RWPE2 (cell line): Measurements from ENCODE around the gene ZFR2.
"Not testable (repeated sequence)": the region's sequence is repeated elsewhere in the genome, so short reads cannot be mapped to it uniquely, and the experiment has no call there.

Experiments
- ATAC-seq: fragments of 200-7000 bp; cut with Tn5 transposase; 3 replicates; pipeline ENCODE4 v1.9.1; 2021; ENCODE audit warnings: low read depth
- DNase-seq: peaks from one replicate; pipeline ENCODE4 v3.0.0-alpha.2; 2020; ENCODE audit warnings: low spot score
- H3K27ac ChIP-seq: fragments of 450-650 bp; 2 replicates; pipeline ENCODE4 v1.5.1; 2017; ENCODE audit warnings: mild to moderate bottlenecking; ENCODE audit not compliant: poor library complexity, severe bottlenecking
- H3K27me3 ChIP-seq: fragments of 250-450 bp; sonication (Bioruptor Pico); 2 replicates; pipeline ENCODE4 v1.5.1; 2021; ENCODE audit warnings: mild to moderate bottlenecking, moderate library complexity; ENCODE audit not compliant: insufficient read depth, poor library complexity, severe bottlenecking
- H3K36me3 ChIP-seq: fragments of 250-450 bp; sonication (Bioruptor Pico); 2 replicates; pipeline ENCODE4 v1.5.1; 2020; ENCODE audit warnings: low read depth, mild to moderate bottlenecking, moderate library complexity
- H3K4me1 ChIP-seq: fragments of 250-450 bp; sonication (Bioruptor Pico); 2 replicates; pipeline ENCODE4 v1.5.1; 2021; ENCODE audit warnings: mild to moderate bottlenecking, moderate library complexity; ENCODE audit not compliant: insufficient read depth, poor library complexity, severe bottlenecking
- H3K4me3 ChIP-seq: fragments of 250-450 bp; sonication (Bioruptor Pico); 2 replicates; pipeline ENCODE4 v1.5.1; 2021; ENCODE audit warnings: mild to moderate bottlenecking, moderate library complexity; ENCODE audit not compliant: severe bottlenecking
- H3K9me3 ChIP-seq: fragments of 250-450 bp; sonication (Bioruptor Pico); 2 replicates; pipeline ENCODE4 v1.5.1; 2021; ENCODE audit warnings: mild to moderate bottlenecking, moderate library complexity; ENCODE audit not compliant: severe bottlenecking
- TF ChIP-seq, protein P1 (sequence below): fragments of 450-650 bp; IDR thresholded peaks from one replicate; pipeline ENCODE4 v1.5.1; 2017; ENCODE audit warnings: mild to moderate bottlenecking, moderate library complexity; ENCODE audit not compliant: poor library complexity, severe bottlenecking

ZFR2 gene

DNA sequence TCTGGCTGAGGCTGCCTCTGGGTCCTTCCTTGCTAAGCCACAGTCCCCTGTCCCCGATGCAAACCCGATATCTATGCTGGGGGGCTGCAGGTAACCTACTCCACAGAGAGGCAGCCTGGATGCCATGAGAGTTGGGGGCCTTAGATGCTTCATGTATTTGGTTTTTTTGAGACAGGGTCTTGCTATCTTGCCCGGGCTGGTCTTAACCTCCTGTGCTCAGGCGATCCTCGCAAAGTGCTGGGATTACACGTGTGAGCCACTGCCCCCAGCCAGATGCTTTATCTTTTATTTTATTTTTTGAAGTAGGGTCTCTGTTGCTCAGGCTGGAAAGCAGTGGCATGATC is 13.2 kb upstream of the ZFR2 start:
- Histone ChIP-seq H3K4me3 (no peak overlapping the region), H3K9me3 (no peaks in the 10 kb centered on the region), H3K36me3 (no peaks in the 10 kb centered on the region), H3K4me1 (no peaks in the 10 kb centered on the region), H3K27ac (no peak overlapping the region), H3K27me3 (peaks cover 22% of the 10 kb centered on the region)
- TF ChIP-seq, protein P1, sequence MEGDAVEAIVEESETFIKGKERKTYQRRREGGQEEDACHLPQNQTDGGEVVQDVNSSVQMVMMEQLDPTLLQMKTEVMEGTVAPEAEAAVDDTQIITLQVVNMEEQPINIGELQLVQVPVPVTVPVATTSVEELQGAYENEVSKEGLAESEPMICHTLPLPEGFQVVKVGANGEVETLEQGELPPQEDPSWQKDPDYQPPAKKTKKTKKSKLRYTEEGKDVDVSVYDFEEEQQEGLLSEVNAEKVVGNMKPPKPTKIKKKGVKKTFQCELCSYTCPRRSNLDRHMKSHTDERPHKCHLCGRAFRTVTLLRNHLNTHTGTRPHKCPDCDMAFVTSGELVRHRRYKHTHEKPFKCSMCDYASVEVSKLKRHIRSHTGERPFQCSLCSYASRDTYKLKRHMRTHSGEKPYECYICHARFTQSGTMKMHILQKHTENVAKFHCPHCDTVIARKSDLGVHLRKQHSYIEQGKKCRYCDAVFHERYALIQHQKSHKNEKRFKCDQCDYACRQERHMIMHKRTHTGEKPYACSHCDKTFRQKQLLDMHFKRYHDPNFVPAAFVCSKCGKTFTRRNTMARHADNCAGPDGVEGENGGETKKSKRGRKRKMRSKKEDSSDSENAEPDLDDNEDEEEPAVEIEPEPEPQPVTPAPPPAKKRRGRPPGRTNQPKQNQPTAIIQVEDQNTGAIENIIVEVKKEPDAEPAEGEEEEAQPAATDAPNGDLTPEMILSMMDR = no peak
- DNase-seq = no peak
- ATAC-seq = no peak

DNA sequence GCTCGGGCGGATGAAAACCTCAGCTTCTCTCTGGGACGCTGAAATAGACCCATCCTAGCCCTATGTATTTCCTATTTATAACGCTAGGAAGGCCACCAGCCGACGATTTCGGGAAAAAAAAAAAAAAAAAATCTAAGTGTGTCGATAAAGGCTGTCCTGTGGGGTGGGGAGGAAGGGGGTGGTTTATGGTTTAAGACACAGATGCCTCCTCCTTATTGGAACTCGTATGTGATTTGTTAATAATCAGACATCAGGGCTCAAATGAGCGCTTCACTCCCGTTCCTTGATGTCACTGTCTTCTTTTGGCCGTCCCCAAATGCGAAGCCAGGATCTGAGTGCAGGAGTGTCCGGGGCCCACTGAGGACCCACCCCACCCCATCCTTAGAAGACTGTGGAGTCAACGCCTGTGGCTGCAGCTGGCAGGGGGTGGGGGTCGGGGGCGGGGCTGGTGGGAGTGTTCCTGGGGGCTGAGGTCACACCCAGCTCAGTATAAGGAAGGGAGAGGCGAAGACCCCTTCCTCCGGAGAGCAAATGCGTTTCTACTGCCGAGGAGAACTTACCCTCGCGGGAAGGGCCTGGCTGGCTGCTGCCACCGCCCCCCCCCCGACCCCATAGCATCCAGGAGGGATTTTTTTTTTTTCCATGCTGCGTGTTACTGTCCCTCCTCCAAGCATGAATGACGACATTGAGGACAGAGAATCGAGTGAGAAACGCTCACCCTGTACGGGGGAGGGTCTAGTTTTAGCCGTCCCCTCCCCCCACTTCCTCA is 12.6 kb upstream of the ZFR2 start:
- Histone ChIP-seq H3K27ac (no peak overlapping the region), H3K4me1 (no peaks in the 10 kb centered on the region), H3K4me3 (no peak overlapping the region), H3K9me3 (no peaks in the 10 kb centered on the region), H3K27me3 (peaks cover 22% of the 10 kb centered on the region), H3K36me3 (no peaks in the 10 kb centered on the region)
- ATAC-seq (no peak), DNase-seq (no peak)
- TF ChIP-seq, protein P1 = no peak

DNA sequence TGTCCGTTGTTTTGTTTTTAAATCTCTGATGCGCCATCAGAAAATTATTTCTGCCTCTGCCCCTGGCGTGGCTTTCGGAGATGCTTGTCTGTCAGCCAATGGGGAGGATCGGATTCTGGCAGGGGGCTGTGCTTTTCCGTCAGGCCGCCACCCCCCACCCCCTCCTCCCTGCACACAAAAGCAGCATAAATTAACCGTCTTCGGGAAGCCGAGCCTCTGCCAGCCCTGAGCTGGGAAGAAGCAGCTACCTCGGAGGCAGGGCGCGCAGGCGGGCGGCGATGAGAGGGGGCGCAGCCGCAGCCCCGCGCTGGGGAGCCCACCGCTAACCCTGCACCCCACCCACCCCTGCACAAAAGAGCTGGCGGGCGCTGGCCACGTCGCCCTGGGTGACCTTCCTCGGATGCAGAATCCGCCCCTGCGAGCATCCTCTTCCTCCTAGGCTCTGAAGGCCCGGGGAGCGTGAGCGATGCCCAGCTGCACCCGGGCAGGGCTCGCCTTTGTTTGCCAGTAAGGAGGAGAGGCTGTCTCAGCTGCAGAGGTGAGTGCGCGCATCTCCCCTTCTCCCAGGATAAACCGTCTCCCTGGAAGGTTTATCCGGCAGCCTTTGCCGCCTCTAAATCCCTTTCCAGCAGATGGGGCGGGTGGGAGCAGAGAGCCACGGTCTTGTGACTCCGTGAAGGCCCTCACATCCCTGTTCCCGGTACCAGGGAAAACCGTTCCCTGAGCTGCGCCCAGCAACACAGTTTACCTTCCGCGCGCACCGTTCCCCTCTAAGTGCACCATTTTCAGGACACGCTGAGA is 11.8 kb upstream of the ZFR2 start, which contains the start of gene ATCAY:
Gene ATCAY, plus strand, starts transcription at position 215 of the 801 bp plus-strand sequence. CDS start 5,083 bp downstream, outside the sequence.
- Histone ChIP-seq H3K4me3 (no peak within 1 kb of the TSS), H3K9me3 (no peaks in the 10 kb centered on the region), H3K27ac (no peak within 1 kb of the TSS), H3K36me3 (no peaks in the 10 kb centered on the region), H3K4me1 (no peaks in the 10 kb centered on the region), H3K27me3 (peaks cover 22% of the 10 kb centered on the region)
- TF ChIP-seq, protein P1 = no peak
- DNase-seq (no peak), ATAC-seq (no peak)

DNA sequence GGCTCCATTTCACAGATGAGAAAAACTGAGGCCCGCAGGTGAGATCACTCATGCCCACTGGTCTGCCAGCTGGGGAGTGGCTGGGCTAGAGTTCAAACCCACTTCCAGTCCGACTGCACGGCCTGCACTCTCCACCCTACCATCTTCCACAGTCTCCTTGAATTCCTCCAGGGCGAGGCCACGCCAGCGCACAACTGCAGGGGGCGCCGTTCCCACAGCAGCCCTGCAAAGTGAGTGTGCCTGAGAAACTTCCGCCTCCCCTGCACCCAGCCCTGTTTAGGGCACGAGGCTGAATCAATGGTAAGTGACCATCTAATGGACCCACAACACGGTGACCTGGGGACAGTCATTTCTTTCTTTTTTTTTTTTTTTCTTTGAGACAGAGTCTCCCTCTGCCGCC is 10.8 kb upstream of the ZFR2 start:
- DNase-seq (no peak), ATAC-seq (no peak)
- Histone ChIP-seq H3K27me3 (peaks cover 22% of the 10 kb centered on the region), H3K9me3 (no peaks in the 10 kb centered on the region), H3K4me1 (no peaks in the 10 kb centered on the region), H3K36me3 (no peaks in the 10 kb centered on the region), H3K27ac (no peak overlapping the region), H3K4me3 (no peak overlapping the region)
- TF ChIP-seq, protein P1 = no peak

DNA sequence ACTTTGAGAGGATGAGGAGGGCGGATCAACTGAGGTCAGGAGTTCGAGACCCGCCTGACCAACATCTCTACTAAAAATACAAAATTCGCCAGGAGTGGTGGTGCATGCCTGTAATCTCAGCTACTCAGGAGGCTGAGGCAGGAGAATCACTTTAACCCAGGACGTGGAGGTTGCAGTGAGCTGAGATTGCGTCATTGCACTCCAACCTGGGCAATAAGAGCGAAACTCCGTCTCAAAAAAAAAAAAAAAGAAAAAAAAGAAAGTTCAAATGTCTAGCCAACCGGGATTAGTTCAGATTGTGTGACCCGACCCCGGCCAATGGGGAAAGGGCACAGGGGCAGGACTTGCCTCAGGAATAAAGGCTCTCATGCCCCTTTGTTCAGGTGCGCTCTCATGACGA is 5.9 kb upstream of the ZFR2 start:
- not testable (repeated sequence) for DNase-seq, H3K27me3 ChIP-seq, H3K4me1 ChIP-seq, H3K27ac ChIP-seq, H3K4me3 ChIP-seq, H3K9me3 ChIP-seq, ATAC-seq, H3K36me3 ChIP-seq
